Fibroblast of mammary gland (primary cell): ENCODE data around the gene TTBK1.

ENCODE experiments used
- DNase-seq: peaks from one replicate; pipeline ENCODE4 v3.0.0-alpha.2; 2010; ENCODE audit warnings: low read depth
- H3K4me3 ChIP-seq: 2 replicates; pipeline ENCODE4 v1.5.1; 2011; ENCODE audit warnings: low read depth, mild to moderate bottlenecking, low read length, moderate library complexity; ENCODE audit not compliant: control insufficient read depth
- CTCF ChIP-seq: conservative IDR thresholded peaks from 2 replicates; pipeline ENCODE4 v1.5.1; 2011; ENCODE audit warnings: low read depth, low read length, inconsistent platforms; ENCODE audit not compliant: control insufficient read depth, insufficient read depth

TTBK1 gene

GRCh38 chr6:43213431-43213830, 29.9 kb upstream of the TTBK1 start:
- TF ChIP-seq CTCF: no peak
- no peak for DNase-seq
- no peak overlapping the region for H3K4me3 ChIP-seq

- TF ChIP-seq CTCF: no peak
- no peak overlapping the region for H3K4me3 ChIP-seq
- no peak for DNase-seq
These were observed 28.2 kb upstream of the TTBK1 start for GRCh38 chr6:43215066-43215465.

- DNase-seq: no peak
- no peak for TF ChIP-seq CTCF
- H3K4me3 ChIP-seq: no peak overlapping the region
These were observed 27.1 kb upstream of the TTBK1 start for GRCh38 chr6:43216200-43216599.

GRCh38 chr6:43217351-43217750, 25.9 kb upstream of the TTBK1 start:
- TF ChIP-seq CTCF: no peak
- no peak for DNase-seq
- no peak overlapping the region for H3K4me3 ChIP-seq

GRCh38 chr6:43219119-43219518, 24.2 kb upstream of the TTBK1 start:
- no peak for TF ChIP-seq CTCF

GRCh38 chr6:43219814-43220213, 23.5 kb upstream of the TTBK1 start:
- DNase-seq: no peak
- no peak for TF ChIP-seq CTCF
- no peak overlapping the region for H3K4me3 ChIP-seq

More at GRCh38 chr6:43219119-43219518, 24.2 kb upstream of the TTBK1 start:
- H3K4me3 ChIP-seq: no peak overlapping the region
- DNase-seq: no peak

GRCh38 chr6:43220439-43220951, 22.8 kb upstream of the TTBK1 start:
- no peak for DNase-seq
- no peak for TF ChIP-seq CTCF
- no peak overlapping the region for H3K4me3 ChIP-seq
